ENCODE data around the gene ADAMTS1.
"Not testable (repeated sequence)": the region's sequence is repeated elsewhere in the genome, so short reads cannot be mapped to it uniquely, and the experiment has no call there.

ADAMTS1 gene

GRCh38 chr21:26845066-26845758 is at the start of gene ADAMTS1:
Gene ADAMTS1 (minus strand): TSS chr21:26845409. CDS start chr21:26844954, 455 bp downstream.
- no peak for DNase-seq

DNA sequence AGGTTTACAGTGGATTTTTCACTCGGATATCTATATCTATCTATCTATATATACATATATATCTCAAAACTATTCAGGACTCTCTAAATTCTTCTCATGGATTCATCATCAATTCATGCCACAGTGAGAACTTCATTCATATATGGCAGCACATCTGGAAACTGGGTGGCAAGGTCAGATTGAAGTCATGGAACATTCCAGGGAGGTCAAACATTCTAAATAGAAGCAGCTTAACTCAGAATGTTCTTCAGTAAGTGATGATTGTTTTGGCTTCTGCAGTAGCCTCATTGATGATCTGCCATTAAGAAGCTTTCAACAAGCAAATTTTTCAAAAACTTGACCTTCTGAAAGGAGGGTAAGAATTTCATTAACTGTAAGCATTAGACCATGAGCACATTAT is 46.9 kb upstream of the ADAMTS1 start:
- DNase-seq: no peak

DNA sequence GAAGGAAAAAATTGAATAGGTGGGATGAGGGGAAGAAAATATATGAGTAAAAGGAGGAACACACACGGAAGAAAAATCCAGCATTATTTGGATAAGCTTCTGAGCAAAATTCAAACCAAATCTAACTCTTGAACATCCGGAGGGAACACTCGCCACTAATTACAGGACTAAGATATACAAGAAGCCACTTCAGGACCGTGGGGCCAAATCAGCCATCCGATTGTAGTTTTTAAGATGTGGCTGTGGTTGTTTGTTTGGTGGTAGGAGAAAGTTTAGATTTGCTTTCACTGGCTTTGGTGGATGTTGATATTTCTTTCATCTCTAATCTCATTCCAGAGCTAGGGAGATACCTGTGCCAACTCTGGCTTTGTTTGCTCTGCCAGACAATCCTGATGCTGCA is 43.7 kb upstream of the ADAMTS1 start:
- no peak for DNase-seq

GRCh38 chr21:26888256-26888655 is 43.0 kb upstream of the ADAMTS1 start:
- no peak for DNase-seq

- no peak for DNase-seq
Measured at GRCh38 chr21:26887251-26887650, 42.0 kb upstream of the ADAMTS1 start.

DNA sequence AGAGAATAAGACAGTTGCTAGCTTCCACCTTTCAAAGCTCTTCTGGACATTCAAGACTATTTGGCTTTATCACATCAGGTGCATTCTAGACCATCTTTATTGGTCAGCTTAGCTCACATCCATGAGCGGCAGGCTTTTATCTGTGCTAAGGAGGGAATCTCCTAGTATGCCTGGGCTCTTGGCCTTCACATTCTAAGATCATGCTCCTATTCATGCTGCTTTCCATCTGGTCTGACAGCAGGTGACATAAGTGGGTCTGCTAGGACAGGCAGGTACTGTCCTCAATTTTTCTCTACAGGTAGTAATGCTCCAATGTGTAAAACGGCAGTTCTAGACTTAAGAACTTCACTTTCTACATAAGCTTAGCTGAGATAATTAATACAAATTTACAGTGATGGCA is 39.2 kb upstream of the ADAMTS1 start:
- DNase-seq: no peak

DNA sequence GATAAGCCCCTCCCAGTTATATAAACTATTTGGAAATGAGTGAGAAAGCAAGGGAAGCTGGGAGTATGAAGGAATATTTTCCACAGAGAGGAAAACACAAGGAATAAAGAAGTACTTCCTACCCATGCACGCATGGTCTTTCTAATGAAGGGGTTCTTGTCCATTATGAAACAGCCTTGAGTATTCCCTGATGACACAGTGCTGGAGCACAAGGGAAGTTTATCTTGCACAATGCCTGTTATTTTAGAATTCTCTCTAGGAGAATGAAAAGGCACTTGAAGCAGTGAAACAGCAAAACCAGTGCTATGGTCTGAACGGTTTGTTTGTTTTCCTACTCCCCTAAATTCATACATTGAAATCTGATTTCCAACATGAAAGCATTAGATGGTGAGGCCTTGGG is 38.6 kb upstream of the ADAMTS1 start:
- no peak for DNase-seq

DNA sequence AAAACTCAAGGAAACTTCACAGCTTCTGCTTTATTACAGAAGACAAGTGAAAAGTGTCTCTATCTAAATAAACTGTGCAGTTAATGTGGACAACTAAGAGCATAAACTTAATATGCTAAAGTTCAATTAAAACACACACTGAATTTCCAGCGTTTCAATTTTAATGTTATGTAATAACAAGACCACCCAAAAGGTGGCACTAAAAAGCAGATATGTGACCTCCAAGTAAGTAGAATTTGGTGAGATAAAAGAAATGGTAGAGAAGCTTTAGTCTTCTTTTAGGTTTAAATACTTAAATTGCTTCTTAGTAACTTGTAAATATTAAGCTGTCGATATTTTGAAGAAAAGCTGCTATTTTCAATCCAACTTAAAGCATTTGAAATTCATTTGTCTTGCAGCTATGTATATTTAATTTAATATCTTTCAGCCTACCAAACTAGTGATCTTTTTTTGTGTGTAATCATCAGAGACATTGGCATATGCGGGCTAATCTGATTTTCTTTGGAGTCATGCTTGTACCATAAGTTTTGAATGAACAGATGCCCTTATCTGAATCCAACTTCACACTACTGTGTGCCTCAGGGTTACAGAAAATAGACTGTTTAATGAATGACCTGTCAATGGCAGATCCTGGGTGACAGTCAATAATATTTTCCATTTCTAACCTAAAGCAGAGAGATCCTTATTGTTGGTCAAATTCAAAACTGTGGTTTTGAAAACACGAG is 36.5 kb upstream of the ADAMTS1 start:
- no peak for DNase-seq

DNA sequence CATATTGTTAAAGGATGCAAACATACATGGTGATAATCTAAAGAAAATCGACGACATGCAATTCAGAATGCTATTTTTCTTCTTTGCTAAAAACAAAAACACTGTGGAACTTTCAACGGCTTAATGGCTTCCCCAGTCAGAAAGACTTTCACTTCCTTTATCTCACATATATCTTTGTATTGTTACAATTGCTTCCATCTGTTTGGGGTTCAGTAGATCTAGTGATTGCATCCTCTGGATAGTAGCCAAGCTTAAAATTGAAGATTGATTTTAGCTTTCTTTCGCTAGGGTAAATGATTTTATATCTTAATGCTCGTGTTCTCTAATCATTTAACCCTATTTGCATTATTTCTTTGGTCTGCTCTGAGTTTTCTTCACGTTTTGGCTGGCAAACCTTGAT is 31.8 kb upstream of the ADAMTS1 start:
- no peak for DNase-seq

DNA sequence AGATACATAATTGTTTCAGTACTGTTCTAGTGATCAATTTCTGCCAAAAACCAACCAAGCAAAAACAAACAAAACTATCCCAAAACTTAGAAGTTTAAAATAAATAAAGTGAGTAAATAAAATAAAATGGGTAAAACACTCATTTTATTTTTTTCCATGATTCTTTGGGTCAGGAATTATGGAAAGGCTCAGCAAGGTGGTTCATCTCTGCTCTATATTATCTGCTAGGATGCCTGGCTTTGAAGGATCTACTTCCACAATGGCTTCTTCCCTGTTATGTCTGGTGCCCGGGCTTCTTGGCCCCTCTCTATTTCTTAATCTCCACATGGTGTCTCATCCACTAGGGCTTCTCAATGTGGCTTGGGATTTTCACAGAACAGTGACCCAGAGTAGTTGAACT is 29.1 kb upstream of the ADAMTS1 start:
- DNase-seq: no peak

DNA sequence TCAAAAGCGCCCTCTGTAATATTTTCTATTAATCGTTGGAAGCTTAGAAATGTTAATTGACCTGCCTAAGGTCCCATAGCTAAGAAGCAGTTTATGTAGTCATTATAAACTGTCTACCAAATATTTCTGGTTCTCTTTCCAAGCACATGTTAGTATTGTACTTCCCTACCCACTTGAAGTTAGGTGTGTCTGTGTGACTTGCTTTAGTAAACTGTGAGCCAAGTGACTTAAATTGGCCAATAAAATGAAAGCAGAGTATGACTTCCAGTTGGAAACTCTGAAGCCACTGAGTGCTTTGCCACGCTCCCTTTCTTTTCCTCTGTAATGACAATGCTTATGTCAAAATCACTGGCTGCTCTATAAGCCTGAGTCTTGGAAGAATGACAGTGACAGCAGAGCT is 20.6 kb upstream of the ADAMTS1 start:
- no peak for DNase-seq

- DNase-seq: not testable (repeated sequence)
Measured at GRCh38 chr21:26856871-26857350, 11.7 kb upstream of the ADAMTS1 start.

- not testable (repeated sequence) for DNase-seq
Measured at GRCh38 chr21:26854695-26855094, 9.5 kb upstream of the ADAMTS1 start.

DNA sequence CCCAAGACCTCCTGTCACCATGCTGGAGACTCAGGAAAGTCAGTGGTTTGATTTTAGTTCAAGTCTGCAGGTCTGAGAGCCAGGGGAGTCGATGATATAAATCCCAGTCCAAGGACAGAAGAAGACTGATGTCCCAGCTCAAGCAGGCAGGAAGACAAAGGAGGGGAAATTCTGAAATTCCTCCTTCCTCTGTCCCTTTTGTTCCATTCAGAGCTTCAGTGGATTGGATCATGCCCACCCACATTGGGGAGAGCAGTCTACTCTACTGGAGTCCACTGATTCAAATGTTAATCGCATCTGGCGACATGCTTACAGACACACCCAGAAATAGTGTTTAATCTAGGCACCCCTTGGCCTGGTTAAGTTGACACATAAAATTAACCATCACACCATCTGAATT is 7.2 kb upstream of the ADAMTS1 start:
- DNase-seq: no peak

- no peak for DNase-seq
Measured at GRCh38 chr21:26851109-26851944, 6.1 kb upstream of the ADAMTS1 start.

- no peak for DNase-seq
Measured at GRCh38 chr21:26850116-26850643, 5.0 kb upstream of the ADAMTS1 start.

DNA sequence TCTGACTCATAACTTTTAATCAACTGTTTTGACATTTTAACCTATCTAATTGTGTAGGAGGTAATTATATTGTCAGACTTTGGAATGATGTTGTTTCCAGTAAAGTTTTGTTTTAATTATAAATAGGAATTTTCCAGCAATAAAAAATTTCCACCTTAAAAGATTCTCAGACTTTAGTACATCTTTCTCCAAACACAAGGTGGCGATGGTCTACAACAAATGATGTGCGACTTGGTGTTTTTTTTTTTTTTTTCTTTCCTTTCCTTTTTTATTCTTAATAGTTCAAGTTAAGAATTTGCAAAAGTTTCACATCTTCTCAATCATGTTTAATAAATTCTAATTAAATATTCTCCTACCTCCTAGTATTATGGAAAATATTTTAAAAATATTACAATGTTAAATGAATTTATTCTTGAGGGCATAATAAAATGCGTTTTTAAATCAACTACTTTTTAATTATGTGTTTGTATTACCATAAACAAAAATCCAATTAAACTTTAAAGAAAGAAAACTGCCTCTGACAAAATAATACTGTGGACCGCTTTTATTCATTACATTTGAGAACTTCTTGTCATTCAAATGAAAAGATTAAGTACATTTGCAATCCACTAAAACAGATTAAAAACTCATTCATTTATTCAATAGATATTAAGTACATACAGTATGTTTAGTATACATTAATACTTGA is 4.4 kb upstream of the ADAMTS1 start:
- DNase-seq: no peak

- no peak for DNase-seq
Measured at GRCh38 chr21:26847921-26848320, 2.7 kb upstream of the ADAMTS1 start.

- DNase-seq: no peak
Measured at GRCh38 chr21:26847002-26847401, 1.8 kb upstream of the ADAMTS1 start.

GRCh38 chr21:26846036-26846931 is 1.1 kb upstream of the ADAMTS1 start:
- no peak for DNase-seq

DNA sequence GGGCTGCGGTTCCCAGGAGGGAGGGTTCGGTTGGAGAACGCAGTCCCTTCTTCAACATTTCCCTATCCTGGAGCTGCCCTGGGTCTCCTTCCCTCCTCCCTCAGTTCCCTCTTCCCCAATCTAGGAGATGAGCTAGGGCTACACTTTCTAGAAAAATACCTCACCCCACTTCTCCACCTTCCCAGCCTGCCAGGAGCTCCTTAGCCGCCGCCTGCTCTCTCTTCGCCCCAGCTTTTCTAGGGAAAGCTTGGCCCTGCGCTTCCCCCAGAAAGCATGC is 488 bp upstream of the ADAMTS1 start:
- DNase-seq: no peak
